HepG2 (cell line): ENCODE data around the gene GUCA2B. TPM values are rescaled to one million over a fixed set of nuclear protein-coding genes. Genes with fewer than 3 reads are reported as not detected.

Source experiments
- ATAC-seq: fragments of 200-7000 bp; cut with Tn5 transposase; 3 replicates; pipeline ENCODE4 v1.9.1; 2020; ENCODE audit warnings: mild to moderate bottlenecking, moderate library complexity
- BruUV-seq: library from RNA; stranded (reverse); fragments of 400-500 nt; replicated peaks from 2 replicates; lab custom pipeline; 2021; lab: Mats Ljungman, UMichigan
- CTCF ChIA-PET: fragments of 300-600 bp; formaldehyde crosslinking; extraction: SDS; loops from one replicate; lab custom pipeline; 2021; ENCODE audit warnings: low total read pairs, inconsistent platforms, low intra/inter-chr PET ratio; lab: Yijun Ruan, JAX
- POLR2A ChIA-PET: fragments of 350-600 bp; sonication (Branson Sonifier 250); formaldehyde crosslinking; loops from one replicate; lab custom pipeline; 2020; ENCODE audit warnings: antibody characterized with exemption, inconsistent platforms; lab: Yijun Ruan, JAX
- DNase-seq: peaks from one replicate; pipeline ENCODE4 v3.0.0-alpha.2; 2015; ENCODE audit warnings: low spot score
- FAIRE-seq: peaks from 3 replicates; lab custom pipeline; 2011; peaks lifted over from hg19 to GRCh38; lab: Jason Lieb, UNC
- H2AFZ ChIP-seq: one replicate; pipeline ENCODE4 v1.6.1; 2011; ENCODE audit warnings: low read length, inconsistent platforms
- H3K27ac ChIP-seq: fragments of 300-600 bp; 3 replicates; pipeline ENCODE4 v1.8.0; 2011; ENCODE audit warnings: mixed run types, mild to moderate bottlenecking, mixed read lengths, low read length, inconsistent platforms; ENCODE audit not compliant: insufficient read depth; ENCODE audit errors: extremely low read length
- H3K27me3 ChIP-seq, 2 experiments: fragments of 200-600 bp in 1 of 2; 2 replicates in 1 of 2; 3 replicates in 1 of 2; pipeline versions ENCODE4 v1.6.0 to v1.8.0; 2011; ENCODE audit warnings: low read length in 2 of 2, mild to moderate bottlenecking in 2 of 2, moderate library complexity in 2 of 2, inconsistent platforms in 1 of 2; ENCODE audit not compliant: insufficient read depth in 2 of 2, control insufficient read depth in 1 of 2
- H3K36me3 ChIP-seq, 2 experiments: fragments of 200-600 bp in 1 of 2; replicated peaks in 1 of 2; 2 replicates in 1 of 2; 3 replicates in 1 of 2; pipeline versions ENCODE4 v1.5.1 to v1.8.0; 2011; ENCODE audit warnings: low read length in 2 of 2, inconsistent platforms in 1 of 2; ENCODE audit not compliant: insufficient read depth in 2 of 2, control insufficient read depth in 1 of 2
- H3K4me1 ChIP-seq: 2 replicates; pipeline ENCODE4 v1.5.1; 2012; ENCODE audit warnings: low read length, inconsistent platforms; ENCODE audit not compliant: insufficient read depth
- H3K4me2 ChIP-seq: 2 replicates; pipeline ENCODE4 v1.6.0; 2011; ENCODE audit warnings: low read depth, low read length, inconsistent platforms
- H3K4me3 ChIP-seq, 3 experiments: fragments of 200-600 bp in 1 of 3; sonication (generic), shearing (Covaris generic) in 1 of 3; replicated peaks in 1 of 3; 2 replicates each; pipeline ENCODE4 v1.5.1; 2011 to 2016; ENCODE audit warnings: low read length in 3 of 3, inconsistent platforms in 2 of 3, low read depth in 2 of 3, mild to moderate bottlenecking in 2 of 3, control low read depth in 1 of 3, mixed read lengths in 1 of 3; ENCODE audit not compliant: insufficient read depth in 1 of 3
- H3K79me2 ChIP-seq: one replicate; pipeline ENCODE4 v1.6.1; 2011; ENCODE audit warnings: low read length, inconsistent platforms; ENCODE audit not compliant: insufficient read depth
- H3K9ac ChIP-seq: 2 replicates; pipeline ENCODE4 v1.6.0; 2011; ENCODE audit warnings: mild to moderate bottlenecking, low read depth, low read length, inconsistent platforms; ENCODE audit not compliant: insufficient read depth
- H3K9me3 ChIP-seq: 2 replicates; pipeline ENCODE4 v1.5.1; 2012; ENCODE audit warnings: mild to moderate bottlenecking, low read length
- H4K20me1 ChIP-seq: 2 replicates; pipeline ENCODE4 v1.6.0; 2011; ENCODE audit warnings: inconsistent platforms, mild to moderate bottlenecking, low read length, moderate library complexity; ENCODE audit not compliant: insufficient read depth
- CSRNP1 ChIP-seq: sonication (generic); formaldehyde crosslinking; IDR thresholded peaks from 2 replicates; pipeline ENCODE4 v1.8.1; 2023; ENCODE audit warnings: mild to moderate bottlenecking, missing genetic modification reagents
- FOXO1 ChIP-seq: sonication (generic); formaldehyde crosslinking; IDR thresholded peaks from 2 replicates; pipeline ENCODE4 v1.4.0; 2020; ENCODE audit warnings: missing genetic modification reagents
- MLX ChIP-seq: IDR thresholded peaks from 2 replicates; pipeline ENCODE4 v1.6.1; 2016
- NFIC ChIP-seq: IDR thresholded peaks from 2 replicates; pipeline ENCODE4 v1.6.1; 2012; ENCODE audit warnings: mild to moderate bottlenecking, low read length, inconsistent platforms
- SNAPC4 ChIP-seq: sonication (generic); formaldehyde crosslinking; IDR thresholded peaks from 2 replicates; pipeline ENCODE4 v1.4.0; 2020; ENCODE audit warnings: mild to moderate bottlenecking, missing genetic modification reagents
- TAF15 ChIP-seq: fragments of 200-400 bp; formaldehyde crosslinking; IDR thresholded peaks from one replicate; pipeline ENCODE4 v1.6.1; 2018; ENCODE audit warnings: mild to moderate bottlenecking, low read depth, low read length; ENCODE audit not compliant: poor library complexity, severe bottlenecking
- TBP ChIP-seq: sonication (generic); formaldehyde crosslinking; IDR thresholded peaks from 2 replicates; pipeline ENCODE4 v1.5.0; 2020; ENCODE audit warnings: missing genetic modification reagents
- ZNF460 ChIP-seq: sonication (generic); formaldehyde crosslinking; IDR thresholded peaks from 2 replicates; pipeline ENCODE4 v1.5.1; 2020; ENCODE audit warnings: missing genetic modification reagents, mild to moderate bottlenecking, borderline replicate concordance
- ZNF772 ChIP-seq: sonication (generic); formaldehyde crosslinking; IDR thresholded peaks from 2 replicates; pipeline ENCODE4 v1.5.0; 2020; ENCODE audit warnings: mild to moderate bottlenecking, missing genetic modification reagents
- WGBS: methylation state at CpG from one replicate; pipeline ENCODE4 v1.1.6; 2017; ENCODE audit warnings: low lambda C conversion rate; 5-methylcytosine and 5-hydroxymethylcytosine counted together
- in situ Hi-C: cut with HindIII; loops from 2 replicates; pipeline ENCODE4 v1.10.0; 2017; ENCODE audit warnings: low pct_unique_long_range_greater_than_20kb; ENCODE audit not compliant: extremely low pct_ligation_motif_present
- intact Hi-C: fragments of 100-400 bp; cut with micrococcal nuclease; formaldehyde crosslinking; loops from one replicate; pipeline ENCODE4 v1.10.0; 2022; ENCODE audit not compliant: unreplicated experiment
- polyA plus RNA-seq, 8 experiments: library from polyadenylated mRNA; depleted of rRNA in 3 of 8; stranded (reverse) in 7 of 8; unstranded in 1 of 8; fragments of >200 nt; fragmentation: Illumina TruSeq in 4 of 8; extraction: Trizol in 4 of 8; gene quantifications; 2 replicates each; pipeline versions ENCODE4 v1.2.1 to v1.2.3, GENCODE V29; 2011 to 2016; ENCODE audit warnings: low read depth in 4 of 8, missing spikeins in 1 of 8, mixed read lengths in 1 of 8; ENCODE audit not compliant: insufficient read depth in 1 of 8
- total RNA-seq, 5 experiments: library from RNA; depleted of rRNA; stranded (reverse); fragments of >200 nt; fragmentation: Illumina TruSeq; extraction: Trizol; gene quantifications; 2 replicates each; pipeline ENCODE4 v1.2.3, GENCODE V29; 2016; ENCODE audit warnings: low read depth in 1 of 5

GUCA2B gene
- total and polyA plus RNA-seq, 2 of the 13 experiments (the other 11 are each of a cell fraction or from before 2014, with no cell fraction given) = not detected

- no peaks in the 10 kb centered on the region for H3K4me1 ChIP-seq
- in situ Hi-C loops (no loop called here), intact Hi-C loops (no loop called here)
- no peak overlapping the region for H3K27ac ChIP-seq
- DNase-seq (no peak), FAIRE-seq (no peak), ATAC-seq (no peak)
- H2AFZ ChIP-seq = no peak overlapping the region
- H3K4me3 ChIP-seq = no peak overlapping the region
- 47% methylated on average over 5 of the region's 5 CpGs for WGBS
- no peaks in the 10 kb centered on the region for H3K9me3 ChIP-seq
- ChIA-PET POLR2A (no interaction called here), CTCF (no interaction called here)
- H4K20me1 ChIP-seq = no peaks in the 10 kb centered on the region
- no peaks in the 10 kb centered on the region for H3K79me2 ChIP-seq
- no peak overlapping the region for H3K9ac ChIP-seq
- BruUV-seq = no TSS peak
- TF ChIP-seq TBP (CRISPR knock-in tag) = no peak
- TF ChIP-seq FOXO1 = no peak
- TF ChIP-seq MLX (CRISPR knock-in tag) = no peak
- TF ChIP-seq TAF15 = no peak
- TF ChIP-seq ZNF772 (CRISPR knock-in tag) = no peak
- no peak for TF ChIP-seq CSRNP1 (CRISPR knock-in tag)
- no peak for TF ChIP-seq ZNF460 (CRISPR knock-in tag)
- no peak for TF ChIP-seq NFIC
- no peak for TF ChIP-seq SNAPC4 (CRISPR knock-in tag)
- no peaks in the 10 kb centered on the region for H3K36me3 ChIP-seq
- H3K4me2 ChIP-seq = no peak overlapping the region
- peaks cover 2 to 24% of the 10 kb centered on the region in 2 experiments; a peak in 4 of 5 replicates for H3K27me3 ChIP-seq
These were observed 23.0 kb upstream of the GUCA2B start for GRCh38 chr1:42130061-42130660.
